ENCODE data around the gene SDHAF2. TPM values are rescaled to one million over a fixed set of nuclear protein-coding genes. Genes with fewer than 3 reads are reported as not detected.
A peak's percentile ranks its signal among the peaks of the same experiment; 100 is the strongest.

Gene SDHAF2
- total RNA-seq, 1 experiment from 2014 or later, result 49.1 TPM

GRCh38 chr11:61472868-61473267 is 42.9 kb downstream of the SDHAF2 start:
- intact Hi-C loops (cut with micrococcal nuclease; ENCODE audit: unreplicated experiment), result loop anchor here (10.0 kb wide), 1 partner anchor 262 kb away; no protein-coding TSS in a partner anchor
- no peaks in the 10 kb centered on the region for H3K27me3 ChIP-seq (replicated peaks; ENCODE audit: insufficient read depth, low read depth, low read length, poor library complexity)
- no peak for DNase-seq (ENCODE audit: low spot score)
- H3K4me3 ChIP-seq (ENCODE audit: low read depth, low read length, poor library complexity, severe bottlenecking), result no peak overlapping the region
- no peaks in the 10 kb centered on the region for H3K36me3 ChIP-seq (ENCODE audit: insufficient read depth, low read length, poor library complexity, severe bottlenecking)
- no TSS peak for BruUV-seq (replicated peaks)
- H3K27ac ChIP-seq (ENCODE audit: low read depth, low read length, poor library complexity, severe bottlenecking), result no peak overlapping the region
- CTCF ChIA-PET, result interaction anchor here (0.5 to 1.7 kb wide), 4 partner anchors 9 to 116 kb away, joined by 4 to 6 read pairs (median 5); no protein-coding TSS in a partner anchor
- H3K4me1 ChIP-seq (ENCODE audit: insufficient read depth, low read length, poor library complexity, severe bottlenecking), result no peaks in the 10 kb centered on the region
- POLR2A ChIA-PET (ENCODE audit: low non-redundant PET), result no interaction called here
- TF ChIP-seq EZH2 (IDR thresholded peaks at IDR 0.05; ENCODE audit: borderline replicate concordance, low read depth, low read length, poor library complexity, severe bottlenecking), result no peak
- no peak for TF ChIP-seq CTCF (conservative IDR thresholded peaks at IDR 0.05; ENCODE audit: low read depth, low read length)
- H3K9me3 ChIP-seq (ENCODE audit: low read depth, low read length, poor library complexity, severe bottlenecking), result no peaks in the 10 kb centered on the region

GRCh38 chr11:61473370-61474012 is 43.6 kb downstream of the SDHAF2 start:
- no peak overlapping the region for H3K4me3 ChIP-seq (ENCODE audit: low read depth, low read length, poor library complexity, severe bottlenecking)
- no peaks in the 10 kb centered on the region for H3K27me3 ChIP-seq (replicated peaks; ENCODE audit: insufficient read depth, low read depth, low read length, poor library complexity)
- CTCF ChIA-PET, result interaction anchor here (1.6 to 1.7 kb wide), 2 partner anchors 9 to 27 kb away, joined by 4 read pairs; no protein-coding TSS in a partner anchor
- POLR2A ChIA-PET (ENCODE audit: low non-redundant PET), result no interaction called here
- TF ChIP-seq CTCF (conservative IDR thresholded peaks at IDR 0.05; ENCODE audit: low read depth, low read length) (no peak), EZH2 (IDR thresholded peaks at IDR 0.05; ENCODE audit: borderline replicate concordance, low read depth, low read length, poor library complexity, severe bottlenecking) (no peak)
- H3K27ac ChIP-seq (ENCODE audit: low read depth, low read length, poor library complexity, severe bottlenecking), result no peak overlapping the region
- no peaks in the 10 kb centered on the region for H3K4me1 ChIP-seq (ENCODE audit: insufficient read depth, low read length, poor library complexity, severe bottlenecking)
- intact Hi-C loops (cut with micrococcal nuclease; ENCODE audit: unreplicated experiment), result loop anchor here (10.0 kb wide), 1 partner anchor 261 kb away; no protein-coding TSS in a partner anchor
- no peak for DNase-seq (ENCODE audit: low spot score)
- no TSS peak for BruUV-seq (replicated peaks)
- H3K9me3 ChIP-seq (ENCODE audit: low read depth, low read length, poor library complexity, severe bottlenecking), result no peaks in the 10 kb centered on the region
- no peaks in the 10 kb centered on the region for H3K36me3 ChIP-seq (ENCODE audit: insufficient read depth, low read length, poor library complexity, severe bottlenecking)

- ChIA-PET CTCF (interaction anchor here (1.7 kb wide), 1 partner anchor 8 kb away, joined by 4 read pairs; no protein-coding TSS in a partner anchor), POLR2A (ENCODE audit: low non-redundant PET) (interaction anchor here (0.5 kb wide), 1 partner anchor 14 kb away, joined by 11 read pairs; no protein-coding TSS in a partner anchor)
- Histone ChIP-seq H3K9me3 (ENCODE audit: low read depth, low read length, poor library complexity, severe bottlenecking) (no peaks in the 10 kb centered on the region), H3K4me1 (ENCODE audit: insufficient read depth, low read length, poor library complexity, severe bottlenecking) (no peaks in the 10 kb centered on the region), H3K27ac (ENCODE audit: low read depth, low read length, poor library complexity, severe bottlenecking) (no peak overlapping the region), H3K4me3 (ENCODE audit: low read depth, low read length, poor library complexity, severe bottlenecking) (no peak overlapping the region), H3K36me3 (ENCODE audit: insufficient read depth, low read length, poor library complexity, severe bottlenecking) (no peaks in the 10 kb centered on the region), H3K27me3 (replicated peaks; ENCODE audit: insufficient read depth, low read depth, low read length, poor library complexity) (no peaks in the 10 kb centered on the region)
- intact Hi-C loops (cut with micrococcal nuclease; ENCODE audit: unreplicated experiment), result loop anchor here (10.0 kb wide), 1 partner anchor 261 kb away; no protein-coding TSS in a partner anchor
- TF ChIP-seq EZH2 (IDR thresholded peaks at IDR 0.05; ENCODE audit: borderline replicate concordance, low read depth, low read length, poor library complexity, severe bottlenecking), result no peak
- TF ChIP-seq CTCF (conservative IDR thresholded peaks at IDR 0.05; ENCODE audit: low read depth, low read length), result no peak
- BruUV-seq (replicated peaks), result TSS peak; percentile 21
- DNase-seq (ENCODE audit: low spot score), result no peak
Measured at GRCh38 chr11:61474013-61474643, 44.2 kb downstream of the SDHAF2 start.
